ENCODE data around the gene COL8A1.

DNA sequence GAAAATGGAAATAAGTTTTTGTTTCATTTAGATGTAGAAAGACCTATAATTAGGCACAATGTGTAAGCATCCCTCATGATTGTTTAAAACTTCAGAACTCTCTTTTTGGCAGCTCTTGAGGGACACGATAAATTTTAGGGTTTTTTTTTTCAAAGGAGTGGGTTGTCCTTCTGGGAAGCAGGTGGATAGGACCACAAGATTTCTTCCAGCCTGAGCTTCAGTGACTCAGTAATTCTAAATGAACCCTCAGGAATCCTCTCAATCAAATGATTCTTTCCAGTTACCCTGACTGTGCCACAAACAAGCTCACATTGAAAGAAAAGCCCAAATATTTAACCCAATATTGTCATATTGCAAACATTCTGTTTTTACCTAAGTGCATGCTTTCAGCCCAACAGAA, 45.1 kb downstream of the COL8A1 start:
- TF ChIP-seq, protein P1, sequence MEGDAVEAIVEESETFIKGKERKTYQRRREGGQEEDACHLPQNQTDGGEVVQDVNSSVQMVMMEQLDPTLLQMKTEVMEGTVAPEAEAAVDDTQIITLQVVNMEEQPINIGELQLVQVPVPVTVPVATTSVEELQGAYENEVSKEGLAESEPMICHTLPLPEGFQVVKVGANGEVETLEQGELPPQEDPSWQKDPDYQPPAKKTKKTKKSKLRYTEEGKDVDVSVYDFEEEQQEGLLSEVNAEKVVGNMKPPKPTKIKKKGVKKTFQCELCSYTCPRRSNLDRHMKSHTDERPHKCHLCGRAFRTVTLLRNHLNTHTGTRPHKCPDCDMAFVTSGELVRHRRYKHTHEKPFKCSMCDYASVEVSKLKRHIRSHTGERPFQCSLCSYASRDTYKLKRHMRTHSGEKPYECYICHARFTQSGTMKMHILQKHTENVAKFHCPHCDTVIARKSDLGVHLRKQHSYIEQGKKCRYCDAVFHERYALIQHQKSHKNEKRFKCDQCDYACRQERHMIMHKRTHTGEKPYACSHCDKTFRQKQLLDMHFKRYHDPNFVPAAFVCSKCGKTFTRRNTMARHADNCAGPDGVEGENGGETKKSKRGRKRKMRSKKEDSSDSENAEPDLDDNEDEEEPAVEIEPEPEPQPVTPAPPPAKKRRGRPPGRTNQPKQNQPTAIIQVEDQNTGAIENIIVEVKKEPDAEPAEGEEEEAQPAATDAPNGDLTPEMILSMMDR (IDR thresholded peaks at IDR 0.05; ENCODE audit: insufficient read depth, low read depth, low read length), result no peak
- TF ChIP-seq EZH2 (IDR thresholded peaks at IDR 0.05; ENCODE audit: insufficient read depth, low read length), result no peak
